Pancreas (tissue), 10 donors: ENCODE measurements around the gene TFDP3. TPM values are rescaled to one million over a fixed set of nuclear protein-coding genes. Genes with fewer than 3 reads are reported as not detected.
A peak's percentile ranks its signal among the peaks of the same experiment; 100 is the strongest.

Experiments used
- ATAC-seq, 4 donors: fragments of 200-7000 bp; cut with Tn5 transposase; one replicate each; pipeline versions ENCODE4 v1.8.0 to v1.9.1; 2020; ENCODE audit warnings: mild to moderate bottlenecking in 4 of 4, moderate library complexity in 4 of 4
- DNase-seq, 6 donors: peaks; one replicate each; pipeline ENCODE4 v3.0.0-alpha.2; 2020
- FAIRE-seq: peaks from 2 replicates; lab custom pipeline; 2012; peaks lifted over from hg19 to GRCh38; lab: Jason Lieb, UNC
- H3K27ac ChIP-seq, 4 donors: fragments of 200-600 bp; sonication (generic); 1 replicate in 3 of 4; 2 replicates in 1 of 4; pipeline versions ENCODE4 v1.5.0 to v1.8.0; 2020
- H3K27me3 ChIP-seq, 4 donors: fragments of 200-600 bp; one replicate each; pipeline ENCODE4 v1.8.0; 2021
- H3K36me3 ChIP-seq, 3 donors: fragments of 200-600 bp; sonication (generic) in 1 of 3; one replicate each; pipeline versions ENCODE4 v1.5.0 to v1.8.0; 2020 to 2021
- H3K4me1 ChIP-seq, 3 donors: fragments of 200-600 bp; one replicate each; pipeline ENCODE4 v1.8.0; 2021
- H3K4me3 ChIP-seq, 4 donors: fragments of 200-600 bp; sonication (generic) in 2 of 4; one replicate each; pipeline versions ENCODE4 v1.5.0 to v1.8.0; 2020 to 2021
- H3K9me3 ChIP-seq, 4 donors: fragments of 200-600 bp; one replicate each; pipeline ENCODE4 v1.8.0; 2021
- CTCF ChIP-seq, 4 donors: fragments of 200-600 bp; sonication (generic) in 3 of 4; IDR thresholded peaks; one replicate each; pipeline versions ENCODE4 v1.5.0 to v1.8.0; 2021; ENCODE audit warnings: antibody characterized with exemption in 4 of 4
- WGBS, 2 donors: extraction: QIAGEN DNeasy Blood & Tissue Kit; methylation state at CpG; one replicate each; pipeline ENCODE4 v1.1.7; 2013; 5-methylcytosine and 5-hydroxymethylcytosine counted together
- intact Hi-C, 3 donors: fragments of 100-400 bp; cut with DNase I; formaldehyde crosslinking; loops; one replicate each; pipeline versions ENCODE4 v1.11.1 to v1.14.2; 2022
- polyA plus RNA-seq, 2 donors: library from polyadenylated mRNA; stranded (reverse); fragments of 200-250 nt; gene quantifications; one replicate each; pipeline ENCODE4 v1.2.3, GENCODE V29; 2013
- total RNA-seq, 6 donors: library from RNA; stranded (reverse); fragmentation: NEBNext Ultra II Directional in 4 of 6; extraction: Animal tissue kit (Norgen Biotek cat#: 25700) in 4 of 6; gene quantifications; one replicate each; pipeline versions ENCODE4 v1.2.1 to v1.2.4, GENCODE V29; 2021 to 2023
- donor health status: healthy with polysubstance abuse.
- donor health status: DM: no; HTN: no; CAD: no; lungs with moderate emphysema.
- donor health status: DM: no; HTN: no; CAD: no.
- donor health status: control.
- donor health status: control.
- donor health status: Bipolar disorder and iron deficiency.
- donor health status: DM: yes; HTN: yes; CAD: no.
- donor health status: DM: no; HTN: no; CAD: no.
- donor health status: DM: no; HTN: no; CAD: no.
- donor health status: DM: yes; HTN: yes; CAD: no.

TFDP3 gene
- total and polyA plus RNA-seq, 8 donors = not detected

DNA sequence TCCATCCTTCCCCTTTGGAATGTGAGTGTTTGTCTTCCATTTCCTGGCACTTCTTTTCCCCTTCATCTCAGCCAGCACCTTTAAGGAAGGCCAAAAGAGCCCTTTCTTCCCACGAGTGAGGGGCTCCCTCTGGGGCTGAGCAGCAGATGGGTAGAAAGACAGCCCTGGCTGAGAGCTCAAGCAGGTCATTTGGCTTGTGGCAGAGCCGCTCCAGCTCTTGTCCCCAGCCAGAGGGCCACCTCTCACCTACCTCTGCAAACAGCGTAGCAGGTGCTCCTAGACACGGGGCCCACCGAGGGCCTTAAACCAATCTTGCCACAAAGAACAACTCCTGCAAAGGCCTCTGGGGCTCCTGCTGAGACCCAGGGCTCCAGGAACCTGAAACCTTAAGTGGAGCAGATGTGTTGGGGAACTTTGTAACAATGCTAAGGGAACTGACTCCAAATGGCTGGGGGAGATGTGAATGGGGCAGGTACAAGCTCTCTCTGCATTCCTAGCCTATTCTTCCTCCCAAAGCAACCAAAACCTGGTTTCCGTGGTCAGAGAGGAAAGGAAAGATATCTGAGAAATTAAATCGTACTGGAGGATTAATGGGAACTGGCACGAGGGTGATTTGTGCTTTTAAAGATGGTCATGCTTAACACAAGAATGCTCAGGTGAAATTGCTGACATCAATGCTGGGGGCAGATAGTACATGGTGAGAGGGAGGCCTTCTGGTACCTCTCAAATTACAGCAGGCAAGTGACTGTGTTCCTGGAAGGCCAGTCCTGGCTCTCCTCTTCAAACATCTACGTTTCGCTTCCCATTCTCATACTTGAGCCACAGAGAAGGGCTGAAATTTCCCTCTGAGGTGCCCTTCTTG lies 27.0 kb downstream of the TFDP3 start:
- ATAC-seq (no peak), FAIRE-seq (no peak), DNase-seq (no peak)
- WGBS, 2 donors = 70 to 78% methylated on average over 10 of the region's 10 CpGs
- intact Hi-C loops = no loop called here
- Histone ChIP-seq H3K36me3 (no peaks in the 10 kb centered on the region), H3K4me1 (no peaks in the 10 kb centered on the region), H3K9me3 (no peaks in the 10 kb centered on the region), H3K27ac (no peak overlapping the region), H3K4me3 (no peak overlapping the region), H3K27me3 (peaks cover 0 to 6% (median 0%) of the 10 kb centered on the region in 4 donors)
- no peak for TF ChIP-seq CTCF (IDR thresholded peaks at IDR 0.05)

- 57 to 70% methylated on average over 8 of the region's 8 CpGs for WGBS, 2 donors
- H3K27me3 ChIP-seq = no peaks in the 10 kb centered on the region
- H3K27ac ChIP-seq = no peak overlapping the region
- H3K4me3 ChIP-seq = no peak overlapping the region
- ATAC-seq (no peak), FAIRE-seq (no peak), DNase-seq (no peak)
- no peaks in the 10 kb centered on the region for H3K9me3 ChIP-seq
- no peak for TF ChIP-seq CTCF (IDR thresholded peaks at IDR 0.05)
- no peaks in the 10 kb centered on the region for H3K4me1 ChIP-seq
- H3K36me3 ChIP-seq = no peaks in the 10 kb centered on the region
- intact Hi-C loops = no loop called here
Observed at GRCh38 chrX:133189195-133189594, 29.0 kb downstream of the TFDP3 start.

GRCh38 chrX:133188631-133189030 lies 29.5 kb downstream of the TFDP3 start:
- no peak for ATAC-seq

DNA sequence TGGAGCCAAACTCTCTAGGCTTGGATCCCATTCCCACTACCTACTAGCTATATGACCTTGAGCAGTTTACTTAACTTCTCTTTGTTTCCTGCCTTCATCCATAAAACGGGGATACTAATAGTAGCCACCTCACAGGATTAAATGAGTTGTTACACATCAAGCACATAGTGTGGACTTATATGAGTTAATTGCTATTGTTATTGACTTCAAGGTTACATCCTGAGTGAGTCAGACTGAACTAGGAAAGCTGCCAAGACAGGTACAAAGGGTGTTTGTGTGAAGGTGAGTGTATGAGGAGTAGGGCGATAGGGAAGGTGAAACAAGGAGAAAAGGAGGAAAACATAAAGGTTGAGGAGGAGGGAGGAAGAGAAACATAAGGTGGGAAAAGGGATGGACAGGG lies 32.2 kb downstream of the TFDP3 start:
- H3K27me3 ChIP-seq = no peaks in the 10 kb centered on the region
- no peaks in the 10 kb centered on the region for H3K4me1 ChIP-seq
- intact Hi-C loops = no loop called here
- peak overlapping the region in 1 of 4 donors; percentile 53 for H3K27ac ChIP-seq
- H3K9me3 ChIP-seq = no peaks in the 10 kb centered on the region
- H3K36me3 ChIP-seq = no peaks in the 10 kb centered on the region
- 16 to 17% methylated on average over 2 of the region's 2 CpGs for WGBS, 2 donors
- ATAC-seq (peak; percentile 92 to 97 (median 92)), FAIRE-seq (peak; percentile 51), DNase-seq (peak in 3 of 6 donors; percentile 26 to 34 (median 27))
- H3K4me3 ChIP-seq = no peak overlapping the region
- TF ChIP-seq CTCF (IDR thresholded peaks at IDR 0.05) = no peak

More at GRCh38 chrX:133188631-133189030, 29.5 kb downstream of the TFDP3 start:
- no peak for DNase-seq
- Histone ChIP-seq H3K27ac (no peak overlapping the region), H3K4me3 (no peak overlapping the region), H3K27me3 (no peaks in the 10 kb centered on the region), H3K36me3 (no peaks in the 10 kb centered on the region), H3K4me1 (no peaks in the 10 kb centered on the region), H3K9me3 (no peaks in the 10 kb centered on the region)
- WGBS, 2 donors = 74 to 77% methylated on average over 3 of the region's 3 CpGs
- intact Hi-C loops = no loop called here
- FAIRE-seq = no peak
- TF ChIP-seq CTCF (IDR thresholded peaks at IDR 0.05) = no peak

- no peak overlapping the region for H3K27ac ChIP-seq
- H3K4me1 ChIP-seq = no peaks in the 10 kb centered on the region
- FAIRE-seq (no peak), ATAC-seq (no peak), DNase-seq (peak in 1 of 6 donors; percentile 16)
- H3K9me3 ChIP-seq = no peaks in the 10 kb centered on the region
- H3K27me3 ChIP-seq = no peaks in the 10 kb centered on the region
- no peak overlapping the region for H3K4me3 ChIP-seq
- WGBS, 2 donors = 77 to 93% methylated on average over 4 of the region's 4 CpGs
- no peak for TF ChIP-seq CTCF (IDR thresholded peaks at IDR 0.05)
- no peaks in the 10 kb centered on the region for H3K36me3 ChIP-seq
- intact Hi-C loops = no loop called here
Observed at GRCh38 chrX:133185119-133185518, 33.0 kb downstream of the TFDP3 start.
